Omental fat pad (tissue), 4 donors: Measurements from ENCODE around the gene TMEM129. TPM values are rescaled to one million over a fixed set of nuclear protein-coding genes. Genes with fewer than 3 reads are reported as not detected.
"Not testable (repeated sequence)": the region's sequence is repeated elsewhere in the genome, so short reads cannot be mapped to it uniquely, and the experiment has no call there.

Source experiments
- ATAC-seq: fragments of 150-250 bp; one replicate; pipeline ENCODE4 v1.9.1; 2016; ENCODE audit warnings: mild to moderate bottlenecking, moderate library complexity; ENCODE audit not compliant: low FRiP score
- DNase-seq: peaks from one replicate; pipeline ENCODE4 v3.0.0-alpha.2; 2019; ENCODE audit warnings: low spot score
- total RNA-seq, 4 donors: library from RNA; depleted of rRNA; stranded (reverse); fragments of >200 nt; gene quantifications; one replicate each; pipeline ENCODE4 v1.1.0, GENCODE V29; 2016
- TF ChIP-seq, protein P1 (sequence below), 3 donors: fragments of 450-650 bp; IDR thresholded peaks; one replicate each; pipeline ENCODE4 v1.5.1; 2016 to 2017; ENCODE audit warnings: antibody characterized with exemption in 3 of 3, mild to moderate bottlenecking in 3 of 3, moderate library complexity in 2 of 3

TMEM129 gene
- total RNA-seq, 4 donors from 2014 or later = 31.9 to 59.0 (median 43.5) TPM

DNA sequence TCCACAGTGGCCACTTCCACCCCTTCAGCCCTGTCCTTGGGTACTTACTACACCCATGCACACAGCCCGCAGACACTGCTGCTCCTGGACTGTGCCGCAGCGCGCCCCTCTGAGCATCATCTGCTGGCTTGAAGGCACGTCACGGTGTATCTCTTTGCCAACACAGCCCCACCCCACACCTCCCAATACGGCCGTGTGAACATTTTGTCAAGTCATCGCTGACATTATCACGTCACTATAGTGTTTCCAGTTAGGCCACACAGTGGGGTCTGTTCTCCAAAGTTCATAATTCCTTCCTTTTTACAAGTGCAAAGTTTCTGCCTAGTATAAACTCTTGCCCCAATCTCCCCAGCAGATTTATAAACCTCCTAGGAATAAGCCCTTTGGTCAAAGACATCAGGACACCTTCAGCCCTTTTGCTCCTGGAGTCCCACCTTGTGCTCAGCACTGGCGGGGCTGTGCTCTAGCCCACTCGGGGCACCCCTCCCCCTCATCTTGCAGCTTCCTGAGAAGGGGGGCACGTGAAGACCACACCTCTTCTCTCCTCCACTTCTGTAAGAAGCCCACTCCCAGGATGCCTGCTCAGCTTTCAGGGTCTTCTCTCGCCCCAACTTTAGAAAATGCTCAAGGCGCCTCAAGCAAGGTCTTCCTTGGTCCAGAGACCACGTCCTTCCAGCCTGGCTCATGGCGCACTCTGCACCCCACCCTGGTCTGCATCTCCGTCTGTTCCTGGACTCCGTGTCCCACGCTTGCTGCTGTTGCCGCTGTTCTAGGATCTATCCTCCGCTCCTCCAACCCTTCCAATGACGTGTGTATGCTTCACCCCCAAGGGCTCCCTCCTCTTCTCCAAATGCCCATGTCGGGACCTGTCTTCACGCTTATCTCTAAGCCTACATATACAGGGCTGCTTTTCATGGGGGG, 44.3 kb downstream of the TMEM129 start:
- TF ChIP-seq, protein P1, sequence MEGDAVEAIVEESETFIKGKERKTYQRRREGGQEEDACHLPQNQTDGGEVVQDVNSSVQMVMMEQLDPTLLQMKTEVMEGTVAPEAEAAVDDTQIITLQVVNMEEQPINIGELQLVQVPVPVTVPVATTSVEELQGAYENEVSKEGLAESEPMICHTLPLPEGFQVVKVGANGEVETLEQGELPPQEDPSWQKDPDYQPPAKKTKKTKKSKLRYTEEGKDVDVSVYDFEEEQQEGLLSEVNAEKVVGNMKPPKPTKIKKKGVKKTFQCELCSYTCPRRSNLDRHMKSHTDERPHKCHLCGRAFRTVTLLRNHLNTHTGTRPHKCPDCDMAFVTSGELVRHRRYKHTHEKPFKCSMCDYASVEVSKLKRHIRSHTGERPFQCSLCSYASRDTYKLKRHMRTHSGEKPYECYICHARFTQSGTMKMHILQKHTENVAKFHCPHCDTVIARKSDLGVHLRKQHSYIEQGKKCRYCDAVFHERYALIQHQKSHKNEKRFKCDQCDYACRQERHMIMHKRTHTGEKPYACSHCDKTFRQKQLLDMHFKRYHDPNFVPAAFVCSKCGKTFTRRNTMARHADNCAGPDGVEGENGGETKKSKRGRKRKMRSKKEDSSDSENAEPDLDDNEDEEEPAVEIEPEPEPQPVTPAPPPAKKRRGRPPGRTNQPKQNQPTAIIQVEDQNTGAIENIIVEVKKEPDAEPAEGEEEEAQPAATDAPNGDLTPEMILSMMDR (IDR thresholded peaks at IDR 0.05) = no peak
- ATAC-seq (no peak), DNase-seq (no peak)

DNA sequence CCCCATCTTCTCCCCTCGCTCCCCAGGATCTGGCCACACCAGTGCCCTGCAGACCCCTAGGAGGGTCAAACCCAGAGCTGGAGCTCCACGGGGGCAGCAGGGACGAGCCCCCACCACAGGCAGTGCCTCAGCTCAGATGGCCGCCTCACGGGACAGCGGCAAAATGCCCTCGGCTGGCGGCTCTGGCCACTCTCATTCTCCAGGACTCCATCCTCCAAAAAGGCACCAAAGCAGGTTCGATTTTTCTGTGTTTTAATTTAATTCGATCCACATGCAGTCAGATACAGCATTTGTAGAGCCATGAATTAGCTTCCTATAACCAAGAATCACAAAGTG, 45.4 kb downstream of the TMEM129 start:
- no peak for DNase-seq
- ATAC-seq = no peak
- TF ChIP-seq, protein P1 (IDR thresholded peaks at IDR 0.05) = no peak

DNA sequence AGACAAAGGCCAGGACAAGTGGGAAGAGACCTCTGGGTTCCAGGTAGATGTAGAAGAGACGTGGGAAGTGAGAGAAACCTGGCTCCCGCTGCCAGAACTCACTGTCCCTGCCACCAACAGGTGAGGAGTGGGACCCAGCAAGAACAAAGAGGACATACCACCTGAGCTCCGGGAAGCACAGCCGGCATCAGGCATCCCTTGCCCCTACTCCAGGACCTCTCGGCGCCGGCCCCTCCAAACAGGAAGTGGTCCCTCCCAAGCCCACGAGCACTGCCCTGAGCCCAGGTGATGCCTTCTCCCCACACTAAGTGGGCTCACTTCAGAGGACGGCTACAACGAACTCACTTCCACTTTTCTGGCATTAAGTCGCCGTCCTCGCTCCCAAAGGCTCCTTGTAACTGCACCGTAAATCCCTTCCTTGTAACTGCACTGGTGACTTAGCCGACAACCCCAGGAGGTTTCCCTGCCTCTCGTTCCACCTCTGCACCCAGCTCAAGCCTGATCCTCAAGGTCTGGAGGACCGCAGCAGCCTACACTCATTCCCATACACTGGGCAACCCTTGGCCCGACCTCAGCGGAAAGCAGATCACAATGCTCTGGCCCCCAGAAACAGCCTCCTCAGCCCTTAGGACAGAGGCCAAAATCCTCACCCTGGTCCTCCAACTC, 45.9 kb downstream of the TMEM129 start:
- DNase-seq (no peak), ATAC-seq (no peak)
- TF ChIP-seq, protein P1 (IDR thresholded peaks at IDR 0.05) = no peak

DNA sequence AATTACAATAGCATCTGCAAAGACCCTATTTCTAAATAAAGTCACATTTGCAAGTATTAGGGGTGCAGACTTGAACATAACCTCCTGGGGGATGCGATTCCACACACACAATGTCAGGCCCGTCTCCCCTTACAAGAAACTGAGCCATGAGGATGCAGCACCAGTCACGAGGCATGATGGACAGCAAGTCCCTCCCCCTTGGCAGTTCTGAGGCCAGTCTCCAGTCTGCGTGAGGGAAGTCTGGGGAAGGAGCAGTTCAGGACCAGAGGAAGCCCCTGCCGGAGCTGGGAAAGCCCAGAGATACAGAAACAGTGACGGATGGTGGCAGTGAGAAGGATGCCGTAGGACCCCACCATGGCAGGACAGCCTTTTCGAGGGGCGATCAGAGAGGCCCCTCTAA, 46.4 kb downstream of the TMEM129 start:
- ATAC-seq (no peak), DNase-seq (no peak)
- TF ChIP-seq, protein P1 (IDR thresholded peaks at IDR 0.05) = no peak

DNA sequence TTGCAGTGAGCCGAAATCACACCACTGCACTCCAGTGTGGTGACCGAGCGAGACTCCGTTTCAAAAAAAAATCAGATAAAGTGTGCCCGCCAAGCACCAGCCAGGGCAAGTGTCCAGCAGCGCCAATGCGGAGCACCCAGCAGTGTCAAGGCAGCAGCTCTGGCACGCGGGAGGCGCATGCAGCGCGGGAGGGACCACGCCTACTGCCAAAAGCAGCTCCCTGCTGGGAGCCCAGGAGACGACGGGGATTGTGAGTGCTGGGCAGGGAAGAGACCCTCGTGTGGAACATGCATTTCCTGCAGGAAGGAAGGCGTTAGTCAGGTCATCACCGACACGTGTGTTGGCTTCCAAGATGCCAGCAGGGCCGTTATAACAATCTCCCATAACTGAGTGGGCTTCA, 47.5 kb downstream of the TMEM129 start:
- TF ChIP-seq, protein P1 (IDR thresholded peaks at IDR 0.05) = no peak
- no peak for DNase-seq
- no peak for ATAC-seq

DNA sequence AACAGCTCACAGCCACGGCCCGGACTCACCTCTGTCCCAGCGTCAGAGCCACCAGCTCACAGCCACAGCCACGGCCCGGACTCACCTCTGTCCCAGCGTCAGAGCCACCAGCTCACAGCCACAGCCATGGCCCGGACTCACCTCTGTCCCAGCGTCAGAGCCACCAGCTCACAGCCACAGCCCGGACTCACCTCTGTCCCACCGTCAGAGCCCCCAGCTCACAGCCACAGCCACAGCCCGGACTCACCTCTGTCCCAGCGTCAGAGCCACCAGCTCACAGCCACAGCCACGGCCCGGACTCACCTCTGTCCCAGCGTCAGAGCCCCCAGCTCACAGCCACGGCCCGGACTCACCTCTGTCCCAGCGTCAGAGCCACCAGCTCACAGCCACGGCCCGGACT, 50.1 kb downstream of the TMEM129 start:
- DNase-seq, ATAC-seq: not testable (repeated sequence)

DNA sequence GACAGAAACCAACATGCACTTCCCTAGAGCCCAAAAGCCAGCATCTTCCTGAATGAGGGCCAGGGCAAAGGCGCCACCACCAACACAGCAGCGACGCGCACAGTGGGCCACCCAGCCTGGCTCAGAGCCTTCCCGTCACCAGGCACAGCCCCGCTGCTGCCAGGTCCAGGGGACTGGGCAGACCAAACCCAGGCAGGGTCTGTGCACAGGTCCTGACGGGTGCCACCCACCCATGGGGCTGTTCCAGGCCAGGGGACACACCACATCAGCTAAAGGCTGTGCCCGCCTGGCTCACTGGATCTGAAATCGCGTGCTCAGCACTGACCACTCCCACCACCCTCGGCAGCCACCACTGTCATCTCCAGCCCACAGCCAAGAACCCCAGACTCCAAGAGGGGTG, 50.8 kb downstream of the TMEM129 start:
- TF ChIP-seq, protein P1 (IDR thresholded peaks at IDR 0.05) = no peak
- ATAC-seq = no peak
- DNase-seq = no peak
